Tibial nerve (tissue), 4 donors: ENCODE measurements around the gene BLNK. TPM values are rescaled to one million over a fixed set of nuclear protein-coding genes. Genes with fewer than 3 reads are reported as not detected.

Experiments used
- DNase-seq, 2 donors: peaks; one replicate each; pipeline ENCODE4 v3.0.0-alpha.2; 2019; ENCODE audit warnings: low spot score in 2 of 2
- H3K27ac ChIP-seq, 4 donors: fragments of 200-600 bp; sonication (generic) in 3 of 4; one replicate each; pipeline ENCODE4 v1.5.1; 2017 to 2019; ENCODE audit warnings: mild to moderate bottlenecking in 1 of 4
- H3K27me3 ChIP-seq, 2 donors: fragments of 200-600 bp; sonication (generic) in 1 of 2; one replicate each; pipeline versions ENCODE4 v1.5.1 to v1.6.0; 2017 to 2019
- H3K36me3 ChIP-seq, 3 donors: fragments of 200-600 bp; sonication (generic); one replicate each; pipeline ENCODE4 v1.5.1; 2018 to 2019
- H3K4me1 ChIP-seq, 4 donors: fragments of 200-600 bp; sonication (generic) in 3 of 4; one replicate each; pipeline ENCODE4 v1.5.1; 2017 to 2019
- H3K4me3 ChIP-seq, 4 donors: fragments of 200-600 bp; sonication (generic) in 3 of 4; one replicate each; pipeline ENCODE4 v1.5.1; 2017 to 2019; ENCODE audit warnings: mild to moderate bottlenecking in 1 of 4, moderate library complexity in 1 of 4
- H3K9me3 ChIP-seq, 4 donors: fragments of 200-600 bp; sonication (generic) in 3 of 4; one replicate each; pipeline ENCODE4 v1.5.1; 2017 to 2019
- EP300 ChIP-seq, 2 donors: sonication (generic); formaldehyde crosslinking; IDR thresholded peaks; one replicate each; pipeline ENCODE4 v1.6.1; 2017; ENCODE audit warnings: antibody characterized with exemption in 2 of 2, mild to moderate bottlenecking in 1 of 2
- POLR2A ChIP-seq, 2 donors: fragments of 450-650 bp; IDR thresholded peaks; one replicate each; pipeline ENCODE4 v1.6.1; 2017; ENCODE audit warnings: antibody characterized with exemption in 2 of 2, mild to moderate bottlenecking in 2 of 2, moderate library complexity in 2 of 2
- WGBS, 2 donors: methylation state at CpG; one replicate each; pipeline ENCODE4 v1.1.5; 2018; 5-methylcytosine and 5-hydroxymethylcytosine counted together
- total RNA-seq, 4 donors: library from RNA; depleted of rRNA; stranded (reverse); fragments of >200 nt; gene quantifications; one replicate each; pipeline ENCODE4 v1.1.0, GENCODE V29; 2016
- TF ChIP-seq, protein P1 (sequence below), 5 experiments: fragments of 200-600 bp in 3 of 5; fragments of 450-650 bp in 2 of 5; sonication (generic) in 3 of 5; IDR thresholded peaks; one replicate each; pipeline ENCODE4 v1.5.1; 2016 to 2019; ENCODE audit warnings: antibody characterized with exemption in 5 of 5, mild to moderate bottlenecking in 3 of 5, moderate library complexity in 2 of 5

Gene BLNK
- total RNA-seq, 4 donors from 2014 or later, result 0.59 to 16.4 (median 6.4) TPM

DNA sequence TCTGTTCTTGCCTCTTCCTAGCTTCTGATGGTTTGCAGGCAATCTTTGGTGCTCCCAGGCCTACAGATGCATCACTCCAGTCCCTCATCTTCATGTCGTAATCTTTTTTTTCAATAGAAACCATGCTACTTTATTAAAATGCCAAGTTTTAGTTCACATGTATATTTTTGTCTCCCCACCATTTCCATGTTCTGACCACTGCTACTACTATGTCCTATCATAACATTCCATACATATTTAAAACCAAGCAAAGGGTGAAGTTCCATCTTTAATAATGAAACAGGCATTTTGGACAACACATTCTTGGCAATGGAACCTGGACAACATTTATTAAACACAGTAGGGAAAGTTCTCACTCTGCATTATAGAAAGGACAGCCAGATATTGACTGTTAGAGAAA lies 82.5 kb downstream of the BLNK start:
- Histone ChIP-seq H3K27ac (no peak overlapping the region), H3K36me3 (no peaks in the 10 kb centered on the region), H3K27me3 (no peaks in the 10 kb centered on the region), H3K9me3 (peaks cover 0 to 27% (median 0%) of the 10 kb centered on the region in 4 donors), H3K4me3 (no peak overlapping the region), H3K4me1 (no peaks in the 10 kb centered on the region)
- WGBS, 2 donors, result 81 to 85% methylated on average over 1 of the region's 1 CpG
- no peak for DNase-seq
- TF ChIP-seq, protein P1, sequence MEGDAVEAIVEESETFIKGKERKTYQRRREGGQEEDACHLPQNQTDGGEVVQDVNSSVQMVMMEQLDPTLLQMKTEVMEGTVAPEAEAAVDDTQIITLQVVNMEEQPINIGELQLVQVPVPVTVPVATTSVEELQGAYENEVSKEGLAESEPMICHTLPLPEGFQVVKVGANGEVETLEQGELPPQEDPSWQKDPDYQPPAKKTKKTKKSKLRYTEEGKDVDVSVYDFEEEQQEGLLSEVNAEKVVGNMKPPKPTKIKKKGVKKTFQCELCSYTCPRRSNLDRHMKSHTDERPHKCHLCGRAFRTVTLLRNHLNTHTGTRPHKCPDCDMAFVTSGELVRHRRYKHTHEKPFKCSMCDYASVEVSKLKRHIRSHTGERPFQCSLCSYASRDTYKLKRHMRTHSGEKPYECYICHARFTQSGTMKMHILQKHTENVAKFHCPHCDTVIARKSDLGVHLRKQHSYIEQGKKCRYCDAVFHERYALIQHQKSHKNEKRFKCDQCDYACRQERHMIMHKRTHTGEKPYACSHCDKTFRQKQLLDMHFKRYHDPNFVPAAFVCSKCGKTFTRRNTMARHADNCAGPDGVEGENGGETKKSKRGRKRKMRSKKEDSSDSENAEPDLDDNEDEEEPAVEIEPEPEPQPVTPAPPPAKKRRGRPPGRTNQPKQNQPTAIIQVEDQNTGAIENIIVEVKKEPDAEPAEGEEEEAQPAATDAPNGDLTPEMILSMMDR (IDR thresholded peaks at IDR 0.05), result no peak
- TF ChIP-seq EP300 (IDR thresholded peaks at IDR 0.05), result no peak

DNA sequence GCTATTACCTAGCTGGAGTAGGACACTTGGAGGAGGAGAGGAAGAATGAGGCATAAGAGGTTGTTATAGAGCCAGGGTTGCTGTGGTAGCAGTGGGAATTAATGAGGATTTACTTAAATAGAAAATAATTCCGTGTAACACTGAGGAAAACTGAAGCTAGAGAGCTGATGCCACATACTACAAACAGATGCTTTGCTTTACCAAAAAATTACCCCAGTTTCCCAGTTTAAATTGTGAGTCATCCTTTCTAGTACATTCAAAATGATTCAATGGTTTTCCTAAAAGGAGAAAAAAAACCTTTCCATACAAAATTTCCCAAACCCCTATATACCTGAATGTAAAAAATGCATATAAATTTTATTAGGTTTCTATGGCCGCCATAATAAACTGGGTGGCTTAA lies 82.9 kb downstream of the BLNK start:
- WGBS, 2 donors, result 81 to 84% methylated on average over 2 of the region's 2 CpGs
- Histone ChIP-seq H3K27ac (no peak overlapping the region), H3K9me3 (peaks cover 0 to 31% (median 0%) of the 10 kb centered on the region in 4 donors), H3K36me3 (no peaks in the 10 kb centered on the region), H3K4me3 (no peak overlapping the region), H3K27me3 (no peaks in the 10 kb centered on the region), H3K4me1 (no peaks in the 10 kb centered on the region)
- DNase-seq, result no peak
- TF ChIP-seq POLR2A (IDR thresholded peaks at IDR 0.05) (no peak), EP300 (IDR thresholded peaks at IDR 0.05) (no peak)
- TF ChIP-seq, protein P1 (IDR thresholded peaks at IDR 0.05), result no peak

DNA sequence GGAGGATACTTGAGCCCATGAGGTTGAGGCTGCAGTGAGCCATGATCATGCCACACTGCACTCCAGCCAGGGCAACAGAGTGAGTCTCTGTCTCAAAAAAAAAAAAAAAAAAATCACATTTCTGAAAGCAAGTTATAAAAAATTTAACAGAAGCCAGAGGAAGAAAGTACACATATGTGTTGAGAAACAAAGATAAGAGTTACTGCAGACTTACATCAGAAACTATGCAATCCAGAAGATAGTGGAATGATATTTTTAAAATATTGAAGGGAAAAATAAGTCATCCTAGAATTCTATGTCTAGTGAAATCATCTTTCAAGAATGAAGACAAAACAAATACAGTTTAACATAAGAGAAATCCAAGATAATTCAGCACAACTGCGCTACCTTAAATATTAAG lies 94.4 kb downstream of the BLNK start:
- H3K27ac ChIP-seq, result no peak overlapping the region
- peaks cover 0 to 68% (median 23%) of the 10 kb centered on the region in 4 donors for H3K9me3 ChIP-seq
- H3K36me3 ChIP-seq, result no peaks in the 10 kb centered on the region
- no peak for TF ChIP-seq EP300 (IDR thresholded peaks at IDR 0.05)
- TF ChIP-seq POLR2A (IDR thresholded peaks at IDR 0.05), result no peak
- TF ChIP-seq, protein P1 (IDR thresholded peaks at IDR 0.05), result no peak
- 92 to 95% methylated on average over 1 of the region's 1 CpG for WGBS, 2 donors
- no peak for DNase-seq
- no peaks in the 10 kb centered on the region for H3K27me3 ChIP-seq
- no peak overlapping the region for H3K4me3 ChIP-seq
- H3K4me1 ChIP-seq, result no peaks in the 10 kb centered on the region

DNA sequence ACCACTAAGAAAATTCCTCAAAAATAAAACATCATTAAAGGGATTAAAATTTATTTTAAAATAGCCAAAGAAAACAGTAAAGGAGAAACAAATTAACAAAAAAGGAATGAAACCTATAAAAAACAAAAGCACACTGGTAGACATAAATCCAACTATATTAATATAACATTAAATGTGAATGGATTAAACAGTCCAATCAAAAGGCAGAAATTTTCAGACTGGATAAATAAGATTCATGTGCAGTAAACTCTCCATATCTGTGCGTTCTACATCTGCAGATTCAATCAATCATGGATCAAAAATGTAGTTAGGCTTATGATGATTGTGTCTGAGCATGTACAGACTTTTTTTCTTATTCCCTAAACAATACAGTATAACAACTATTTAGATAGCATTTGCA lies 98.7 kb downstream of the BLNK start:
- WGBS, 2 donors, result 93 to 100% methylated on average over 1 of the region's 1 CpG
- Histone ChIP-seq H3K4me1 (no peaks in the 10 kb centered on the region), H3K27me3 (no peaks in the 10 kb centered on the region), H3K36me3 (peaks cover 0 to 5% (median 0%) of the 10 kb centered on the region in 3 donors), H3K27ac (no peak overlapping the region), H3K4me3 (no peak overlapping the region), H3K9me3 (peaks cover 0 to 91% (median 26%) of the 10 kb centered on the region in 4 donors)
- no peak for DNase-seq
- TF ChIP-seq EP300 (IDR thresholded peaks at IDR 0.05) (no peak), POLR2A (IDR thresholded peaks at IDR 0.05) (no peak)
- TF ChIP-seq, protein P1 (IDR thresholded peaks at IDR 0.05), result no peak

DNA sequence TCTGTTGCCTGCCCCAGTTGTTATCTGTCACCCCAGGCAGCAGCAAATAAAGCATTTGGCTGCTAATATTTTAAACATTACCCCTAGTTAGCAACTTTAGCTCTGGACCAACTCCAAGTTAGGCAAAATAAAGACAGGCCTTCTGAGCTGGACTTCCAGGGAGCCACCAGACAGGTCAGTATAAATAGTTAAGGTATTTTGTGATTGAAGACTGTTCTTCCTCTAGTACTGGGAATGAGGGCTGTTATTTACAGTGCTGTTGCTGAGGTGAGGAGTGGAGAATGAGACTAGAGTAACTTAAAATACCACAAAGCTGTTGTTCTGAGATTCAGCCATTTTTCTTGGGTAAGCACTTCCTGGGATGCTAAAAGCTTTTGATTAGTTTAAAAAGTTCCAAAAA lies 101.1 kb downstream of the BLNK start:
- no peak for DNase-seq
- H3K9me3 ChIP-seq, result peaks cover 0 to 89% (median 20%) of the 10 kb centered on the region in 4 donors
- H3K4me3 ChIP-seq, result no peak overlapping the region
- H3K36me3 ChIP-seq, result peaks cover 0 to 23% (median 0%) of the 10 kb centered on the region in 3 donors
- H3K27ac ChIP-seq, result no peak overlapping the region
- no peaks in the 10 kb centered on the region for H3K27me3 ChIP-seq
- H3K4me1 ChIP-seq, result no peaks in the 10 kb centered on the region
- no peak for TF ChIP-seq EP300 (IDR thresholded peaks at IDR 0.05)
- TF ChIP-seq, protein P1 (IDR thresholded peaks at IDR 0.05), result no peak
- TF ChIP-seq POLR2A (IDR thresholded peaks at IDR 0.05), result no peak
